KOPT-K1 (cell line): ENCODE results near the gene ATP9B.
"Not testable (repeated sequence)": the region's sequence is repeated elsewhere in the genome, so short reads cannot be mapped to it uniquely, and the experiment has no call there.

Experiments used
- H3K27ac ChIP-seq: fragments of 200-600 bp; sonication (generic); 2 replicates; pipeline ENCODE4 v1.5.1; 2016; ENCODE audit warnings: antibody characterized with exemption, mild to moderate bottlenecking, low read depth, low read length; ENCODE audit not compliant: poor library complexity, severe bottlenecking
- H3K36me3 ChIP-seq: fragments of 200-600 bp; sonication (generic); 2 replicates; pipeline ENCODE4 v1.5.1; 2017; ENCODE audit warnings: antibody characterized with exemption, mild to moderate bottlenecking, low read length, moderate library complexity; ENCODE audit not compliant: insufficient read depth
- H3K9me3 ChIP-seq: fragments of 200-600 bp; sonication (generic); 2 replicates; pipeline ENCODE4 v1.5.1; 2017; ENCODE audit warnings: antibody characterized with exemption, low read length, mild to moderate bottlenecking; ENCODE audit not compliant: insufficient read depth, poor library complexity, severe bottlenecking

The ATP9B gene

DNA sequence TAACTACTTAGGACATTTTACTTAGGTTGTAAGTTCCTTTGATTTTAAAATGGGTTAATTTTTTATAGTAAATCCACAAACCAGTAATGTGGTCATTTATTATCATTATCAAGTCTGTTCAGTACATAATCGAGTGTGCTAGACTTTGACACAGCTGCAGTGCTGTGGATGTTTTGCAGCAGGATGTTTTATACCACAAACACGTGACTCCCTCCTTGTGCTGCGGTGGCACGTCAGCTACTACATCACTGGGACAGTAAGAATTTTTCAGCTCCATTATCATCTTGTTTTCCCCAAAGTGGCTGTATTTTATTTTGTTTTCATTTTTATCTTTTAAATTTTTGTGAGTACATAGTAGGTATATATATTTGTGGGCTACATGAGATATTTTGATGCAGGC lies 70.0 kb downstream of the ATP9B start:
- H3K36me3 ChIP-seq, result peaks cover 9% of the 10 kb centered on the region; the same call in 1 of the 2 replicates

DNA sequence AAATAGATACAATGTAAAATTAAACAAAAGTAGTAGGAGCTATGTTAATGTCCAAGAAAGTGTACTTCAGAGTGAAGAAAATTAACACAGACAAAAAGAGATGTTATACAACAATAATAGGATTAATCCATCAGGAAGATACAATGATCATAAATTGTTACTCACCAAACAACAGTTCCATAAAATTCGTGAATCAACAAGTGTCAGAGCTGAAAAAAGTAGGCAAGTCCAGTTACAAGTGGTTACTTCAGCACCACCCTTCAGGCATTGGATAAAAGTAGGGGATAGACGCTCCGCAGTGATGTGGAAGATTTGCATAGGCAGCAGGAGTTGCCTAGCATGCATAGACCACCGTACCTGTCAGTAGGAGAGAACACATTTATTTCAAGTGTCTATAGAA lies 77.8 kb downstream of the ATP9B start:
- Histone ChIP-seq H3K36me3 (peaks cover 19% of the 10 kb centered on the region), H3K27ac (no peak overlapping the region), H3K9me3 (no peaks in the 10 kb centered on the region)

More for the DNA sequence above, 70.0 kb downstream of the ATP9B start:
- Histone ChIP-seq H3K9me3 (no peaks in the 10 kb centered on the region), H3K27ac (no peak overlapping the region)

DNA sequence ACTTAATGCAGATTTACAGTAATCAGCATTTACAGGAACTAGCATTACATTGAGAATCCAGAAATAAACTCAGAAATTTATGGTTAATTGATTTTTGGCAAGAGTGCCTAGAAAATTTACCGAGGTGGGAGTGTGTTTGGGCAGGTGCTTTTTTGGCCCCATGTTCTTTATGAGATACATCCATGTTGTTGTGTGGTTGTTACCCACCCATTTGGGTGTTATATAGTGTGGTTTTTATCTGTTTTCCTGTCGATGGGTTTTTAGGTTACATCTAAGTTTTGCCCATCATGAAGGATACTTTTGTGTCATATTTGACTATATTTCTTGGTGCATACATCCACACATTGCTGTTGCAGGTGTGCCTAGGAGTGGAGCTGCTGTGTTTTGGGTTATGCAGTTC lies 82.0 kb downstream of the ATP9B start:
- H3K9me3 ChIP-seq, result no peaks in the 10 kb centered on the region
- no peak overlapping the region for H3K27ac ChIP-seq
- H3K36me3 ChIP-seq, result peaks cover 21% of the 10 kb centered on the region

DNA sequence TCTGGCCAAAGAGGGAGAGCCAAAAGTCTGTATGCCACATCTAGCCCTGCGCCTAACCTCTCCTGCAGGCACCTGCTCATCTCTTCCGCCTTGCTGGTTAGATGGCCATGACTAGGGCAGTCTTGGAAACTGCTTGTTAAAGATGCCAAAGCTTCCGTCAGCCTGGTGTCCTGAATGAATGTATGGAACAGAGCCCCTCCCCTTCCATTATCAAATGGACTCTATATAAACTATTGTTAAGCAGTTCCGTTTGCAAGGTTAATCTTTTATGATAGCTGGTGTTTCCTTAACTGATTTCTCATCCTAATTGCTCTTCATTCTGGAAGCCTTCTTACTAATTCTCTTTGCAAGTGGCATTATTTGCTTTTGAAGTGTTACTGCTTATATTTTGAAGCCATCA lies 87.1 kb downstream of the ATP9B start:
- no peak overlapping the region for H3K27ac ChIP-seq
- H3K36me3 ChIP-seq, result peaks cover 21% of the 10 kb centered on the region
- no peaks in the 10 kb centered on the region for H3K9me3 ChIP-seq

DNA sequence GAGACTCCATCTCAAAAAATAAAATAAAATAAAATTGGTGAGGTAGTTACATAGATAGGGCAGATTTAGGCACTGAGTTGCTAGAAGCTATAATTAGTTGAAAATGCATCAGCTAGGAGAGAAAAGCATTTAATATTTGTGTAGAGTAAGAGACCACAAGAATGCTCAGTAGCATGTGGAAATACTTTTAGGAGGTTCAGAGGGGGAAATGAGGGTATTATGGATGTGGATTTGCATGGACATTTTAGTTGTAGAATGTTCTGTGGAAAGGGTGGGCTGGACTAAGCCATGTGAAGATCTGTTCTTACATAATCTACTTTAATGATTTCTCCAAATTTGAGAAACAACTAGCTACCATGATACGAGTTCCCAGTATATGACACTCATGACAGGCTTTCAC lies 95.5 kb downstream of the ATP9B start:
- peaks cover 25% of the 10 kb centered on the region; the same call in 1 of the 2 replicates for H3K36me3 ChIP-seq
- H3K27ac ChIP-seq, result no peak overlapping the region
- H3K9me3 ChIP-seq, result no peaks in the 10 kb centered on the region

DNA sequence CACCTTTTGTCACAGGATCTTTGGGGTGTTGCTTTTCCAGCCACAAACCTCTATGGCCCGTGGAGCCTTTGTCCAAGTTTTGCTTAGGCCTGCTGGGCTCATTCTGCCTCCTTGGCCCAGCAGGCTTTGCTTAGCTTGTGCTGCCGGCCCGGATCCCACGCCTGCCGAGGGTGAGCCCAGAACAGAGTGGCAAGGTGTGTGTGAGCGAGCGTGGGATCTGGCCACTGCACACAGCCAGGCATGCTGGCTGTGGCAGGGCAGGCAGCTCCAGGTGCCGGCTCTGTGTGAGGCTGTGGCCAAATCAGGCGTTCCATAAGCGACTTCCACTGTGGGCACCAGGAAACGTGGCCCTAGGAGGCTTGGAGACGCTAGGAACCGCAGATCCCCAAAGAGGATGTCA lies 97.5 kb downstream of the ATP9B start:
- Histone ChIP-seq H3K36me3 (peaks cover 24% of the 10 kb centered on the region; the same call in 1 of the 2 replicates), H3K27ac (no peak overlapping the region), H3K9me3 (no peaks in the 10 kb centered on the region)

DNA sequence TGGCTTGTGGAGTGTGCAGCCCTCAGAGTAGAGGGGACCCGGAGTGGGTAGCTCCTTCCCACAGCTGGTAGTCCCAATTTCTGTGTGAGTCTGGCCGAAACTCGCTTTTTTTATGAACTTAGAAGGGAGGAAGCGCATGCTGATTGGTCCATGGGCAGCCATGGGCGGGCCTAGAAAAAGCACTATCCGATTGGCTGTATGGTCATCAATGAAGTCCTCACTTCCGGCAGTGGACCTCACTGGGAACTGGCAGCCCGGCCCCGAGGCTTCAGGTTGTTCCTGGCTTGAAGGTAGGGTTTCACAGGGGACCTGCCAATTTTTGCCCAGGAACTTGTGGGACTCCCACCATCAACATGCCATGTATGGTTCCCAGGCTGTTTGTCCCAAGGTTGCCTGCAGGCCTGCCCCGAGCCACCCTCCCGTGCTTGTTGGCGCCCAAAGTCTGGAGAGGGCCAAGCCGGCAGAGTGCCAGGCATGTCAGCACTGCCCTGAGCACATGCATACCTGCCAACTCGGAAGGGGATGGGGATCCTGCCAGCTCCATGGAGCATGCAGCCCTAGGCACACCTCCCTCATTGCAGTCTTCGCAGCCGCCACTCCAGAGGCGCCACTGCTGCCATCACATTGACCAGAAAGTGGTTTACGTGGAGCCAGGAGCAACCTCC lies 98.5 kb downstream of the ATP9B start:
- no peaks in the 10 kb centered on the region for H3K9me3 ChIP-seq
- H3K27ac ChIP-seq, result no peak overlapping the region
- H3K36me3 ChIP-seq, result peaks cover 24% of the 10 kb centered on the region; the same call in 1 of the 2 replicates

DNA sequence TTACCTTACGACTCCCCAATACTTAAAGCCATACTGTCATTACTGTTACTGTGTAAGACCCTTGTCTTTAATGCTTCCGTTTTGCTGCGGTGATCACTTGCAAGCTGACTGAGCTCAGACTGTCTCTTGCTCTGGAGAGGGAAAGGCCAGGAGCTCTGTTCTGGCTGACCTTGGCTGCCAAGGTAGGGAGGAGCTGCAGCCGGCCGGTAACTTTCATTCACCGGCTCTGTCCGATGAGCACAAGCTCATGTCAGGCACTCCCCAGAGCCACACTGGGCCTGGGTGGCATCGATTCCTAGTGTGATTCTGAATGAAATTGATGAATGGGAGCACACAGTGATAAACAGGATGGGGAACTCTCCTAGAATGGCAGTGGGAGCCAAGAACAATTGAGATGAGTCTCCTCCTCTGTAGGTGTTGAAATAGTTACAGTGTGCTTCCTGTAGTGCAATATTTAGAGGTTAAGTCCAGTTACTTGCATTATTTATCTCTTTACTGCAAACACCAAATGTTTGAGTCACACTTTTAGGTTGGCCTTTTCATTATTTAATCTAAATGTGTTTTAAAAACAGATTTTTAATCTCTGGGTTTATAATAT lies 100.9 kb downstream of the ATP9B start:
- Histone ChIP-seq H3K9me3 (no peaks in the 10 kb centered on the region), H3K36me3 (peaks cover 24% of the 10 kb centered on the region), H3K27ac (no peak overlapping the region)

DNA sequence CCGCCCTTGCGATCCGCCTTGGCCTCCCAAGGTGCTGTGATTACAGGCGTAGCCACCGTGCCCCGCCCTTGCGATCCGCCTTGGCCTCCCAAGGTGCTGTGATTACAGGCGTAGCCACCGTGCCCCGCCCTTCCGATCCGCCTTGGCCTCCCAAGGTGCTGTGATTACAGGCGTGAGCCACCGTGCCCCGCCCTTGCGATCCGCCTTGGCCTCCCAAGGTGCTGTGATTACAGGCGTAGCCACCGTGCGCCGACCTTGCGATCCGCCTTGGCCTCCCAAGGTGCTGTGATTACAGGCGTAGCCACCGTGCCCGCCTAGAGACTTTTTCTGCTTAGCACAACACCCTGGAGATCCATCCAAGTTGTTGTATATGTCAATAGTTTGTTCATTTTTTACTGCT lies 103.1 kb downstream of the ATP9B start:
- H3K36me3 ChIP-seq, result peaks cover 11% of the 10 kb centered on the region
- H3K9me3 ChIP-seq, H3K27ac ChIP-seq: not testable (repeated sequence)

DNA sequence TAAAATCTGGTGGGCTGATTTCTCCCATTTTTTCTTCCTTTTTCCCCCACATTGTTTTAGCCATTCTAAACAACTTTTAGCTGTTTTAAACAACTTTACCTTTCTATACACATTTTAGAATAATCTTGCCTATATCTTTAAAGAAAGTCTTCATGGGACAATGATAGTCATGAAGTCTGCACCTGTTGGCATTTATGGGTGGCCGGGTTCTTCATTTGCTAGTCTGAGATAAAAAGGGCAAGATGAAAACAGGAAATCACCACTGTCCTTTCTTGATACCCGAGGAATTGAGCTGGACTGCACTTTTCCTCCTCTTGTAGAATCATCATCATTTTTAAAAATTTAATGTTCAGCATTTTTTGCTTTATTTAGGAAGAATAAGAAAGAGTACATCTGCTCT lies 104.5 kb downstream of the ATP9B start:
- Histone ChIP-seq H3K36me3 (peaks cover 13% of the 10 kb centered on the region), H3K27ac (no peak overlapping the region), H3K9me3 (no peaks in the 10 kb centered on the region)

DNA sequence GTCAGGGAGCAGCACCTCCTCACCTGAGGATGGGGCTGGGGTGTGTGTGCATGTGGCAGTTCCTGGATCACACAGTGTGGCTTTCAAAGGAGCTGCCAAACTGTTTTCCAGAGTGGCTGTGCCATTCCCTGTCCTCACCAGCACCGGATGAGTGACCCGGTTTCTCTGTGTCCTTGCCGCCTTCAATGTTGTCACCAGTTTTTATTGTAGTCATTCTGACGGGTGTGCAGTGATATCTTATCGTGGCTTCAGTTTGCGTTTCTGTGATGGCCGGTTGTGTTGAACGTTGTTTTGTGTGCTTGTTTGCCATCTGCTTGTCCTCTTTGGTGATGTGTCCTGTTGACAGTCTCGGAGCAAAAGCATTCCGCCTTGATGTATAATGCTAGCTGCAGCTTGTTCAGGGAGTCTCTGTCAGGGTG lies 108.9 kb downstream of the ATP9B start:
- H3K36me3 ChIP-seq, result peaks cover 13% of the 10 kb centered on the region
- H3K27ac ChIP-seq, result no peak overlapping the region

DNA sequence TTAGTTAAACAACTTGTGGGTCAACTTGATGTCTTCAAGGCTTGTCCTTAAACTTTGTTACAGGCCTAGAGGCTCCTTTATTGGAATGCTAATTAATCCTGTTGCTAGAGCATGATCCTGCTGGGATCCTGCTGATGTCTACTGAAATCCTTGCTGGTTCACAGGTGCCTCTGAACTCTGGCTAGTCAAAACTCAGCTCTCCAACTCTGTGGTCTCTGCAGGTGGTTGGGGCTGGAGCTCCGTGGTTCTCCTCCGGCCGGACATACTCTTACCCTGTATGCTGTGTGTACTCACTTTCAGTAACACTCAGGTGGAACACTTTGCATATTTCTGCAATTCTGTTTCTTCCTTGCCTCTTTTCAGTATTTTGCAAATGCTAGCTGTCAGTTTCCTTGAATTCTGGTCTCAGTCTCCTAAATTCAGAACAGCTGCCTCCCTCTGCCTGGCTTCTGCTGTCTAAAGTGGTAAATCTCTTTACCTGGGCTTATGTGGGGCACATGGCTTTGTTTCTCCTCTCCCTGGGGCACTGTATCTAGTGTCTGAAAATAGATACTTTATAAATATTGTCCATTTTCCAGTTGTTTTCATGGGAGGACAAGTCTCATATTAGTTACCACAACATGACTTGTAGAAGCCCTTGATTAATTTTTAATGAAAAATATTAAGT lies 113.0 kb downstream of the ATP9B start:
- no peaks in the 10 kb centered on the region for H3K9me3 ChIP-seq
- H3K27ac ChIP-seq, result no peak overlapping the region
- H3K36me3 ChIP-seq, result peaks cover 10% of the 10 kb centered on the region

More for the DNA sequence above, 108.9 kb downstream of the ATP9B start:
- H3K9me3 ChIP-seq, result no peaks in the 10 kb centered on the region

DNA sequence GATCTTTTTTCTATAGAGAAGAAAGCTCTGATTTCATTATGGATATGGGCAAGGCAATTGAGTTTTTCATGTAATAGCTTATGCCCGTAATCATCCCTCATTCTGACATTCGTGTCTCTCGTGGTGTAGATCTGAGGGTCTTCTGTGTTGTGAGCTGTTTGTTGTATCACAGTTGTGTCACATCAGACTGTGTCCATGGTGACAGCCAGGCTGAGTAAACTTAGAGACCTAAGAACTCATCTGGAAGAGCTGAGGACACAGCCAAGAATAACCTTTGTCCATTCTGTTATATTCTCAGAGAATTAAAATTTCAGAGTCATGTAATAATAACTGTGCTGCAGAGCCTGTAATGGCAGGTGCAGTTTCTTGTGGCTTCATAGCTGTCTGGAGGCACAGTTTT lies 116.5 kb downstream of the ATP9B start:
- Histone ChIP-seq H3K9me3 (no peaks in the 10 kb centered on the region), H3K27ac (no peak overlapping the region), H3K36me3 (peaks cover 6% of the 10 kb centered on the region; the same call in 1 of the 2 replicates)

DNA sequence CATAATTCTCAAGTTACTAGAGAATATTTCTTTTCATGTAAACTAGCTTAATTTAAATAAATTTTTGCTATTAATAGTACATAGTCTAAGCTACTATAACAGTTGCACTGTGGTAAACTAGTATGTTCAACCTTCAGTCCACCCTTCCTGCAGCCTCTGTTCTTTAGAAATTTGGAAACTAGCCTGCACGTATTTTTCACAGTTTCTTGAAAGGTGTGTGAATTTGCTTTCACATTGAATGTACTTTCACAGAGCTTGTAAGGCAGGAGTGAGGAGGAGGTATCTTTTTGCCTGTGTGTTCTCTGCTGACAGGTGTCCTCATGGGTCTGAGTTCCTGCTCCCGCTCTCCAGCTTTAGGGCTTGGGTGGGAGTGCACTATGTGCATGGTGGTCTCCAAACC lies 117.5 kb downstream of the ATP9B start:
- peaks cover 6% of the 10 kb centered on the region; the same call in 1 of the 2 replicates for H3K36me3 ChIP-seq
- H3K9me3 ChIP-seq, result no peaks in the 10 kb centered on the region
- no peak overlapping the region for H3K27ac ChIP-seq

DNA sequence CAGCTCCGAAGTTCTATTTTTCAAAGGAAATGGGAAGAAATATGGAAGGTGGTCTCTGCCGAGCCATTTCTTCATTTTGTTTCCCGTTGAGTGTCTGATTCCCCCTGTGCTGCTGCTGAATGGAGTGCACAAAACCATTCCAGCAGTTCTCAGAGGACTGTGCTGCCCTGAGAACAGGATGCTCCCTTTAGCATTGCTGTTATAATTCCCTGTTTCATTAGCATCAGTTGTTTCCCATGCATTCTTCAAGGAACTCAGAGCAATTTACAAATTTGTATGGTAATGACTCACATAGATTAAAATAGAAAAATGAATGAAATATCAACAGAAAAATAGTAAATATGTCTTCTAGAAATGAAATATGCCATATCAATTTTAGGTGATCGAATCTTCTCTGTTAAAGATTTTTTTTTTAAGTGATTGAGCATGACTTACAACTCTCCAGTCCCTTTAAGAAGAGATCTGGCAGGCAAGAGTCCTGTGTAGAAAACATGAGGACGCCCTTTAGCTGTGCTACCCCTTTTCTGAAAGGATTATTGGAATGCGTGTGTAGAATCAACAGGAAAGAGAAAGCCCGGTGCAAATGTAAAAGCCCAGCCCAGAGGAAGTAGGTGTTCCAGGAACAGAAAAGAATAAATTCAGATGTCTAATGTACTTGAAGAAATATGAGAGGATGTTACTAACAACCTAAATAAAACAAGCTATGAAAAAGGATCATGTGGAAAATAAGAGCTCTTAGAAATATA lies 118.5 kb downstream of the ATP9B start:
- H3K9me3 ChIP-seq, result no peaks in the 10 kb centered on the region
- no peak overlapping the region for H3K27ac ChIP-seq
- H3K36me3 ChIP-seq, result peaks cover 6% of the 10 kb centered on the region; the same call in 1 of the 2 replicates
